ENCODE data around the gene MT1E. TPM values are rescaled to one million over a fixed set of nuclear protein-coding genes. Genes with fewer than 3 reads are reported as not detected.

Gene MT1E
- total RNA-seq, 1 experiment from 2014 or later = 25.9 TPM

DNA sequence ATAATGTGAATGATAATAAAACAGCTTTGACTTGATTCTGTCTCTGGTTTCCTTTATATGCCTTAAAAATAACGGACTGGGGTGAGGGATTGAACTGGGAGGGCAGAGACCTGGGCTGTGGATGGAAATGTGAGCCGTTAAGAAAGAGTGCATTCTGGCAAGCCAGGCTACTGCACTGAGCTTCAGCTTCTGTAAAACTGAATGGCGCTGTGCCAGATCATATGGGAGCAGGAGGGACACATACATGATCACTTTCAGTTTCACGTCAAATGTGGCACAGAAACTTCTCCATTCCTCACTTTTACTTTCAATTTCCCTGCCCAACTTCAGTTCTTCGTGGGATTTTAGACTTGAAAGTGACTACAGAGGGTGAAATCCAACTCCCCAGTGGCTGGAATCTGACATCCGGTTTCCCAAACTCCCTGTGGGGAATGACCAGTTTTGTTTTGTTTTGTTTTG is 16.1 kb upstream of the MT1E start:
- Histone ChIP-seq H4K20me1 (ENCODE audit: control insufficient read depth, insufficient read depth, insufficient read length) (no peaks in the 10 kb centered on the region), H2BK20ac (ENCODE audit: low read depth, low read length, poor library complexity, severe bottlenecking) (no peak overlapping the region), H3K79me1 (ENCODE audit: insufficient read depth, low read depth, low read length, poor library complexity, severe bottlenecking) (no peaks in the 10 kb centered on the region), H3K4me1 (ENCODE audit: insufficient read depth, low read length) (peaks cover 6% of the 10 kb centered on the region; the same call in 1 of the 2 replicates), H3K18ac (ENCODE audit: insufficient read length, low read depth, low read length) (no peak overlapping the region), H3K4me2 (ENCODE audit: insufficient read depth, insufficient read length, low read length) (peak overlapping the region; percentile 73), H3T11ph (ENCODE audit: low read length) (no peak overlapping the region), H4K5ac (ENCODE audit: insufficient read length, low read depth, low read length) (no peak overlapping the region), H3K14ac (ENCODE audit: insufficient read depth, low read length) (no peak overlapping the region), H3K56ac (ENCODE audit: insufficient read length, low read depth, low read length) (no peak overlapping the region), H3K23me2 (ENCODE audit: insufficient read length, low read depth, low read length, poor library complexity, severe bottlenecking) (peaks cover 8% of the 10 kb centered on the region), H2AFZ (ENCODE audit: low read length) (no peak overlapping the region), H3K9me3 (ENCODE audit: control insufficient read depth, low read depth, low read length) (no peaks in the 10 kb centered on the region), H3K79me2 (ENCODE audit: insufficient read depth, low read length) (no peaks in the 10 kb centered on the region), H2AK5ac (ENCODE audit: insufficient read length, low read length) (no peak overlapping the region), H3K4ac (ENCODE audit: low read depth, low read length) (no peak overlapping the region), H4K8ac (replicated peaks; ENCODE audit: insufficient read length, low read depth, low read length) (no peak overlapping the region), H2BK15ac (ENCODE audit: low read depth, low read length) (no peak overlapping the region), H2BK5ac (ENCODE audit: insufficient read length, low read length) (no peak overlapping the region), H3K27me3 (ENCODE audit: insufficient read depth, low read length) (peaks cover 21% of the 10 kb centered on the region; the same call in 1 of the 2 replicates), H3K27ac (ENCODE audit: insufficient read length, low read depth, low read length) (no peak overlapping the region), H3K23ac (ENCODE audit: insufficient read length, low read depth, low read length) (no peak overlapping the region), H4K91ac (ENCODE audit: insufficient read length, low read depth, low read length) (no peak overlapping the region), H2BK120ac (ENCODE audit: low read depth, low read length, poor library complexity, severe bottlenecking) (no peak overlapping the region), H2BK12ac (ENCODE audit: insufficient read length, low read depth, low read length) (no peak overlapping the region), H3K9ac (ENCODE audit: extremely low read depth, insufficient read length, low read length) (no peak overlapping the region)
- WGBS (ENCODE audit: extremely low coverage, insufficient read length, low lambda C conversion rate) = no CpG with 5 or more reads among the region's 6 CpGs
- TF ChIP-seq, protein P1, sequence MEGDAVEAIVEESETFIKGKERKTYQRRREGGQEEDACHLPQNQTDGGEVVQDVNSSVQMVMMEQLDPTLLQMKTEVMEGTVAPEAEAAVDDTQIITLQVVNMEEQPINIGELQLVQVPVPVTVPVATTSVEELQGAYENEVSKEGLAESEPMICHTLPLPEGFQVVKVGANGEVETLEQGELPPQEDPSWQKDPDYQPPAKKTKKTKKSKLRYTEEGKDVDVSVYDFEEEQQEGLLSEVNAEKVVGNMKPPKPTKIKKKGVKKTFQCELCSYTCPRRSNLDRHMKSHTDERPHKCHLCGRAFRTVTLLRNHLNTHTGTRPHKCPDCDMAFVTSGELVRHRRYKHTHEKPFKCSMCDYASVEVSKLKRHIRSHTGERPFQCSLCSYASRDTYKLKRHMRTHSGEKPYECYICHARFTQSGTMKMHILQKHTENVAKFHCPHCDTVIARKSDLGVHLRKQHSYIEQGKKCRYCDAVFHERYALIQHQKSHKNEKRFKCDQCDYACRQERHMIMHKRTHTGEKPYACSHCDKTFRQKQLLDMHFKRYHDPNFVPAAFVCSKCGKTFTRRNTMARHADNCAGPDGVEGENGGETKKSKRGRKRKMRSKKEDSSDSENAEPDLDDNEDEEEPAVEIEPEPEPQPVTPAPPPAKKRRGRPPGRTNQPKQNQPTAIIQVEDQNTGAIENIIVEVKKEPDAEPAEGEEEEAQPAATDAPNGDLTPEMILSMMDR (conservative IDR thresholded peaks at IDR 0.05) = peak; percentile 14; the same call in 1 of the 3 replicates
- no peak overlapping the region for H3K27ac Mint-ChIP-seq
- peaks cover 77% of the 10 kb centered on the region for H3K27me3 Mint-ChIP-seq (ENCODE audit: low read depth)
- no peaks in the 10 kb centered on the region for H3K36me3 Mint-ChIP-seq (ENCODE audit: insufficient read depth in 1 of 3, low read depth in 3 of 3)
- H3K4me3 Mint-ChIP-seq = peak overlapping the region; percentile 65 to 84
- H3K4me1 Mint-ChIP-seq = peaks cover 29 to 40% of the 10 kb centered on the region in 2 experiments
- no peak for DNase-seq
- no peaks in the 10 kb centered on the region for H3K9me3 Mint-ChIP-seq

All from H9 (cell line).